ENCODE measurements around the gene CLCN4. TPM values are rescaled to one million over a fixed set of nuclear protein-coding genes. Genes with fewer than 3 reads are reported as not detected.

Gene CLCN4
- total RNA-seq, 4 donors from 2014 or later, result 0.88 to 3.6 (median 1.5) TPM

DNA sequence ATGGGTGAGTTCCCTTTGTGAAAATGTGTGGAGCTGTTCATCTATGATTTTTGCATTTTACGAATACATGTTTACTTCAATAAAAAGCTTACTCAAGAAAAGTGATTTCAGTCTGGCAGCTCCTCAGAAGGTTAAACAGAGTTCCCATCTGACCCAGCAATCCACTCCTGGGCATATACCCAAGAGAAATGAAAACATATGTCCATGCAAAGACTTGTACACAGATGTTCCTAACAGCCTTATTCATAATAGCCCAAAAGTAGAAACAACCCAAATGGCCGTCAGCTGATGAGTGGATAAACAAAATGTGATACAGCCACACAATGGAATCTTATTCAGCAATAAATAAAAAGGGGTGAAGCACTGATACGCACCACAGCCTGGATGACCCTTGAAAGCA is 20.8 kb downstream of the CLCN4 start:
- H3K4me1 ChIP-seq, result no peaks in the 10 kb centered on the region
- no peaks in the 10 kb centered on the region for H3K27me3 ChIP-seq
- intact Hi-C loops (cut with DNase I; ENCODE audit: low total_unique reads), result no loop called here
- H3K4me3 ChIP-seq, result no peak overlapping the region
- H3K27ac ChIP-seq, result no peak overlapping the region
- DNase-seq, result no peak
- no peaks in the 10 kb centered on the region for H3K9me3 ChIP-seq
- TF ChIP-seq, protein P1, sequence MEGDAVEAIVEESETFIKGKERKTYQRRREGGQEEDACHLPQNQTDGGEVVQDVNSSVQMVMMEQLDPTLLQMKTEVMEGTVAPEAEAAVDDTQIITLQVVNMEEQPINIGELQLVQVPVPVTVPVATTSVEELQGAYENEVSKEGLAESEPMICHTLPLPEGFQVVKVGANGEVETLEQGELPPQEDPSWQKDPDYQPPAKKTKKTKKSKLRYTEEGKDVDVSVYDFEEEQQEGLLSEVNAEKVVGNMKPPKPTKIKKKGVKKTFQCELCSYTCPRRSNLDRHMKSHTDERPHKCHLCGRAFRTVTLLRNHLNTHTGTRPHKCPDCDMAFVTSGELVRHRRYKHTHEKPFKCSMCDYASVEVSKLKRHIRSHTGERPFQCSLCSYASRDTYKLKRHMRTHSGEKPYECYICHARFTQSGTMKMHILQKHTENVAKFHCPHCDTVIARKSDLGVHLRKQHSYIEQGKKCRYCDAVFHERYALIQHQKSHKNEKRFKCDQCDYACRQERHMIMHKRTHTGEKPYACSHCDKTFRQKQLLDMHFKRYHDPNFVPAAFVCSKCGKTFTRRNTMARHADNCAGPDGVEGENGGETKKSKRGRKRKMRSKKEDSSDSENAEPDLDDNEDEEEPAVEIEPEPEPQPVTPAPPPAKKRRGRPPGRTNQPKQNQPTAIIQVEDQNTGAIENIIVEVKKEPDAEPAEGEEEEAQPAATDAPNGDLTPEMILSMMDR (IDR thresholded peaks at IDR 0.05), result no peak
- TF ChIP-seq POLR2A (IDR thresholded peaks at IDR 0.05), result no peak
- no peaks in the 10 kb centered on the region for H3K36me3 ChIP-seq

DNA sequence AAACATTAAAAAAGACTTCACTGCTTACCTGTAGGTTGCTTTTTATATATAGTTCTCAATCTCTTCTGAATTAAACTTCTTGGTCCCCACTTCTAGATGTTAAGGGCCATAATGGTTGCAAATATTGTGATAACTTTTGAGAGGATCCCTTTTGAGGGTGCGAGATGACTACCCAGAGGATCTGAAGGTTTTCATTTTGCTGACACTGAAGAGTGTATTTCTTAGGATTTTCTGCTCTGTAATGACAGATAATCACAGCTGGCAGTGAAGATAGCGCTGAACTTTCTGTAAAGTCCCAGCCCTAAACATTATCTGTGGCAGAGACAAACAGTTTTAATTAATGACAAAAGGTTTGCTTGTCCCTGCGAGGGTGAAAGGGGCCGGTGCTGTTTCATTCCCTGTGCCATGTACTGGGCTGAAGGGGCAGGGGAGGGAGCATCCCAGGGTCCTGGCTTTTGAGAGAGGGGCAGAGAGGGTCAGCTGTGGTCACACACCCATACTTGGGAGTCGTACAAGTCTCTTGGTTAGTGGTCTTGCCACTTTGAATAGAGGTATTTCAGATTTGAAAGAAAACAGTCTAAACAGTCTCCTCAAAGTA is 22.2 kb downstream of the CLCN4 start:
- intact Hi-C loops (cut with DNase I; ENCODE audit: low total_unique reads), result no loop called here
- Histone ChIP-seq H3K4me1 (no peaks in the 10 kb centered on the region), H3K27me3 (no peaks in the 10 kb centered on the region), H3K27ac (no peak overlapping the region), H3K4me3 (no peak overlapping the region), H3K9me3 (no peaks in the 10 kb centered on the region), H3K36me3 (no peaks in the 10 kb centered on the region)
- TF ChIP-seq, protein P1 (IDR thresholded peaks at IDR 0.05), result no peak
- no peak for TF ChIP-seq POLR2A (IDR thresholded peaks at IDR 0.05)
- DNase-seq, result no peak

DNA sequence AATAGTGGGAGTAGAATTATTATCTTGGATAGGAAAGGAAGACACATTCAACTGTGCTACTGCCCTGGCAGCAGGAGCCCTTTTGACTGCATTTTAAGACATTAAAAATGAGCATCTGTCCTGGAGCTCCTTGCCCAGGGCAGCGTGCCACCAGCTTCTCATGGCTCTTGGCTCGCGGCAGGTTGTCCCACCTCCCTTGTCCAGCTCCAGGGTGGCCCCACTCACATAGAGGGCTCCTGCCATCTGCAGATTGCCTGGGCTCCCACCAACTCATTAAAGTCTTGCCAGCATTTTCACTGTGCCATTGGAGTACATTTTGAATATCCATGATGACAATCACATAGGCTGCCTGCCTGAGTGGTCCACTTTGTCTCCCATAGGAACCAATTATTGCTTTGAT is 27.0 kb downstream of the CLCN4 start:
- no peak for DNase-seq
- H3K4me1 ChIP-seq, result no peaks in the 10 kb centered on the region
- intact Hi-C loops (cut with DNase I; ENCODE audit: low total_unique reads), result no loop called here
- TF ChIP-seq POLR2A (IDR thresholded peaks at IDR 0.05), result no peak
- no peak overlapping the region for H3K27ac ChIP-seq
- no peaks in the 10 kb centered on the region for H3K27me3 ChIP-seq
- H3K36me3 ChIP-seq, result no peaks in the 10 kb centered on the region
- no peak overlapping the region for H3K4me3 ChIP-seq
- no peaks in the 10 kb centered on the region for H3K9me3 ChIP-seq

DNA sequence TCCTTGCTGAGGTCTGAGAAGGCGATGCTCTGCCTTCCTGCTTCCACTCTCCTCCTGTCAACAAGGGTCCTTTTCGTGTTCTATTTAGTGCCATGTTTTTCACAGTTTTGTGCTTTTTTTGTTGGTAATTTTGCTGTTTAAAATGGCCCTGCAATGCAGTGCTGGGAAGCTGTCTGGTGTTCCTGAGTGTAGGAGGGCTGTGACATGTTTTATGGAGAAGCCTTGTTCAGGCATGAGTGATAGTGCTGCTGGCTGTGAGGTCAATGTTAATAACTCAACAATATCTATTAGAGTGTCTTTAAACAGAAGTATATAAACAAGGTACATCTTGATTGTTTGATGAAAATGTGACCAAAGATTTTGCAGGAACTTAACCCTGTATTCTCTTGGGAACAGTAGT is 27.6 kb downstream of the CLCN4 start:
- H3K4me1 ChIP-seq, result no peaks in the 10 kb centered on the region
- H3K27ac ChIP-seq, result no peak overlapping the region
- DNase-seq, result no peak
- no peaks in the 10 kb centered on the region for H3K9me3 ChIP-seq
- intact Hi-C loops (cut with DNase I; ENCODE audit: low total_unique reads), result no loop called here
- H3K36me3 ChIP-seq, result no peaks in the 10 kb centered on the region
- no peak for TF ChIP-seq POLR2A (IDR thresholded peaks at IDR 0.05)
- no peaks in the 10 kb centered on the region for H3K27me3 ChIP-seq
- no peak overlapping the region for H3K4me3 ChIP-seq

DNA sequence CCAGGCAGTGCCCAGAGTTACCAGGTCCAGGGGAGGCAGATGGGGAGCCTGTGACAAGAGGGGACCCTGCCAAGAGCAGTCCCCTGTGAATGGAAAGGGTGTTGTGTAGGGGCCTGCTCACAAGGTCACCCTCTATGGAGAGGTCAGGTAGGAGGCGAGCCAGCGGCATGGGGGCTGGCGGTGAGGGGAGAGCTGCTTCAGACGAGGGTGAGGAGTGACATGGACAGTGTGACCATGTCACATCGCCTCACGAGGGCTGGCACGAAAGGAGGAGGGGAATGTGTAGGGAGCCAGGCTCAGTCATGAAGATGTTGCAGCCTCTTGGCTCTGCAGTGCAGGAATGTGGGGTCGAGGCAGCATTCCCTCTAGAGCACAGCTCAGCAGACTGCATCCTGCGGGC is 29.6 kb downstream of the CLCN4 start:
- H3K4me3 ChIP-seq, result no peak overlapping the region
- no peak for DNase-seq
- H3K9me3 ChIP-seq, result no peaks in the 10 kb centered on the region
- intact Hi-C loops (cut with DNase I; ENCODE audit: low total_unique reads), result no loop called here
- H3K4me1 ChIP-seq, result no peaks in the 10 kb centered on the region
- H3K27ac ChIP-seq, result no peak overlapping the region
- H3K27me3 ChIP-seq, result no peaks in the 10 kb centered on the region
- H3K36me3 ChIP-seq, result no peaks in the 10 kb centered on the region
- no peak for TF ChIP-seq POLR2A (IDR thresholded peaks at IDR 0.05)
- TF ChIP-seq, protein P1 (IDR thresholded peaks at IDR 0.05), result no peak

DNA sequence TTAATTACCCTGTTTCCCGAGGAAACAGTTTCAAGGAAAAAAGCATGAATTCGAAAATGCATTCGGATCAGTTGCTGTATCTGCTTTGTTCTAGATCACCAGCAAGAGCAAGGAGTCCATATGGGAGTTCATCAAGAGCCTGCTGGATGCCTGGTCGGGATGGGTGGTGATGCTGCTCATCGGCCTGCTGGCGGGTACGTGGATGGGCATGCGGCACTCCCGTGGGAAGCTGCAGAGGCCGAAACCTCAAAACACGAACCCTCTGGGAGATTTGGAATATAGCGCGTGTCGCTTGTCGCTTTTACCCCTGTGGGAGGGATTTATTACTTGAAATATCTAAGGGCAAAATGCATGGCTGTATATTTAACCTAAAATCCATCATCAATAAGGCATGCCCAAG is 30.6 kb downstream of the CLCN4 start:
- DNase-seq, result no peak
- Histone ChIP-seq H3K27me3 (no peaks in the 10 kb centered on the region), H3K27ac (no peak overlapping the region), H3K36me3 (no peaks in the 10 kb centered on the region), H3K4me1 (no peaks in the 10 kb centered on the region), H3K4me3 (no peak overlapping the region), H3K9me3 (no peaks in the 10 kb centered on the region)
- intact Hi-C loops (cut with DNase I; ENCODE audit: low total_unique reads), result no loop called here
- TF ChIP-seq, protein P1 (IDR thresholded peaks at IDR 0.05), result no peak
- TF ChIP-seq POLR2A (IDR thresholded peaks at IDR 0.05), result no peak
